ENCODE data around the gene CCDC149. TPM values are rescaled to one million over a fixed set of nuclear protein-coding genes. Genes with fewer than 3 reads are reported as not detected.
"Not testable (repeated sequence)": the region's sequence is repeated elsewhere in the genome, so short reads cannot be mapped to it uniquely, and the experiment has no call there.

The CCDC149 gene
- total and polyA plus RNA-seq, 2 donors (not counting 1 experiment from before 2014, with no cell fraction given) = not detected

DNA sequence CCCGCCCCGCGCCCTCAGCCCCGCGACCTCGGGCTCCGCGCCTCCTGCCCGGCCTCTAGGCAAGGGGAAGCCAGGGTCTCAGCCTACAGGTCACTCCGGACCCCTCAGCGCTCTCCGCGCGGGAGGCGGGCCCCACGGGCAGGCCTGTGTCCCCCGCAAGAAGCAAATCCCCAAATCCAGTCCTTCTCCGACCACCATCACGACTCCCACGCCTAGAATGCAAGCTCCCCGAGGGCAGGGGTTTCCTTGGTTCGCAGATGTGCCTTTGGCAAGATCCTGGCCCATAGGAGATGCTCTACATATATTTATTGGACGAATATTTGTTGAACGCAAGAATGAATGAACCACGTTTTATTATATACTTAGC is 260 bp upstream of the CCDC149 start:
- H3K79me2 ChIP-seq (ENCODE audit: control insufficient read depth, insufficient read depth, low read length) = no peaks in the 10 kb centered on the region
- Mint-ChIP-seq H3K9me3 (ENCODE audit: insufficient read depth) (peaks cover 7% of the 10 kb centered on the region), H3K27me3 (peaks cover 51% of the 10 kb centered on the region), H3K4me1 (peaks cover 2% of the 10 kb centered on the region), H3K27ac (no peak overlapping the region), H3K4me3 (peak overlapping the region; percentile 58)
- no peaks in the 10 kb centered on the region for H3K36me3 ChIP-seq (replicated peaks in 1 of 2; ENCODE audit: control extremely low read depth in 1 of 2, control insufficient read depth in 1 of 2, extremely low read depth in 1 of 2, insufficient read depth in 2 of 2, low read length in 1 of 2)
- no peak overlapping the region for H3K4me3 ChIP-seq (ENCODE audit: control extremely low read depth in 1 of 5, extremely low read depth in 1 of 5, insufficient read depth in 1 of 5, low read depth in 2 of 5, low read length in 4 of 5)
- no peak overlapping the region for H2AFZ ChIP-seq (ENCODE audit: insufficient read depth, low read depth, low read length, poor library complexity, severe bottlenecking)
- ATAC-seq (ENCODE audit: low read depth) (no peak), DNase-seq (no peak)
- no peak overlapping the region for H3K9ac ChIP-seq (ENCODE audit: low read length)
- no peaks in the 10 kb centered on the region for H4K20me1 ChIP-seq (ENCODE audit: control insufficient read depth, insufficient read depth, low read length, poor library complexity, severe bottlenecking)
- TF ChIP-seq, protein P1, sequence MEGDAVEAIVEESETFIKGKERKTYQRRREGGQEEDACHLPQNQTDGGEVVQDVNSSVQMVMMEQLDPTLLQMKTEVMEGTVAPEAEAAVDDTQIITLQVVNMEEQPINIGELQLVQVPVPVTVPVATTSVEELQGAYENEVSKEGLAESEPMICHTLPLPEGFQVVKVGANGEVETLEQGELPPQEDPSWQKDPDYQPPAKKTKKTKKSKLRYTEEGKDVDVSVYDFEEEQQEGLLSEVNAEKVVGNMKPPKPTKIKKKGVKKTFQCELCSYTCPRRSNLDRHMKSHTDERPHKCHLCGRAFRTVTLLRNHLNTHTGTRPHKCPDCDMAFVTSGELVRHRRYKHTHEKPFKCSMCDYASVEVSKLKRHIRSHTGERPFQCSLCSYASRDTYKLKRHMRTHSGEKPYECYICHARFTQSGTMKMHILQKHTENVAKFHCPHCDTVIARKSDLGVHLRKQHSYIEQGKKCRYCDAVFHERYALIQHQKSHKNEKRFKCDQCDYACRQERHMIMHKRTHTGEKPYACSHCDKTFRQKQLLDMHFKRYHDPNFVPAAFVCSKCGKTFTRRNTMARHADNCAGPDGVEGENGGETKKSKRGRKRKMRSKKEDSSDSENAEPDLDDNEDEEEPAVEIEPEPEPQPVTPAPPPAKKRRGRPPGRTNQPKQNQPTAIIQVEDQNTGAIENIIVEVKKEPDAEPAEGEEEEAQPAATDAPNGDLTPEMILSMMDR (IDR thresholded peaks at IDR 0.05) = no peak
- TF ChIP-seq EZH2 (IDR thresholded peaks at IDR 0.05; ENCODE audit: borderline replicate concordance, insufficient read depth, low read depth, low read length, poor library complexity, severe bottlenecking) = no peak
- H3K27ac ChIP-seq (ENCODE audit: low read length in 2 of 2) = no peak overlapping the region
- ChIA-PET CTCF (no interaction called here), POLR2A (no interaction called here)
- no peaks in the 10 kb centered on the region for H3K4me1 ChIP-seq (ENCODE audit: control insufficient read depth in 2 of 2, insufficient read depth in 2 of 2, low read length in 2 of 2)
- H3K4me2 ChIP-seq (replicated peaks; ENCODE audit: low read depth, low read length, poor library complexity, severe bottlenecking) = no peak overlapping the region
- peaks cover 0 to 17% (median 10%) of the 10 kb centered on the region in 4 experiments for H3K27me3 ChIP-seq (replicated peaks in 1 of 4; ENCODE audit: control extremely low read depth in 1 of 4, control insufficient read depth in 3 of 4, insufficient read depth in 4 of 4, low read length in 3 of 4)
- H3K9me3 ChIP-seq (ENCODE audit: control extremely low read depth in 1 of 3, control insufficient read depth in 2 of 3, insufficient read depth in 1 of 3, low read length in 2 of 3) = peaks cover 0 to 22% (median 0%) of the 10 kb centered on the region in 3 donors
- WGBS (ENCODE audit: insufficient coverage) = 10% methylated on average over 20 of the region's 25 CpGs
- intact Hi-C loops (cut with micrococcal nuclease) = no loop called here

DNA sequence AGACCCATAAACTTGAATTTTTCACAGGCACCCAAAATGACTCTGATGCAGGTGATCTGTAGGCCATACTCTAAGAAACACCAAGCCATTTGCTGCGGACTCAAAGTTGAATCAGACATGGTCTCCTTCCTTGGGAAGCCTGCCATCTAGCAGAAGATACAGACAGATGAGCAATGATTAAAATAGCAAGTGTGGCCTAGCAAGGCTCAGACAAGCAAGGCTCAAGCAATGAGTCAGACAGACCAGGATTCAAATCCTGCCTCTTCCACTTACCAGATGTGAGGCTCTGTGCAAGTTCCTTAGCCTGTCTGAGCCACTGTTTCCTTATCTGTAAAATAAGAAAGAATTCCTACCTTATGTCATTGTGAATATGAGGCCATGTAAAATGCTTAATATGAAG is 2.3 kb downstream of the CCDC149 start:
- no peak for ATAC-seq (ENCODE audit: low read depth)

DNA sequence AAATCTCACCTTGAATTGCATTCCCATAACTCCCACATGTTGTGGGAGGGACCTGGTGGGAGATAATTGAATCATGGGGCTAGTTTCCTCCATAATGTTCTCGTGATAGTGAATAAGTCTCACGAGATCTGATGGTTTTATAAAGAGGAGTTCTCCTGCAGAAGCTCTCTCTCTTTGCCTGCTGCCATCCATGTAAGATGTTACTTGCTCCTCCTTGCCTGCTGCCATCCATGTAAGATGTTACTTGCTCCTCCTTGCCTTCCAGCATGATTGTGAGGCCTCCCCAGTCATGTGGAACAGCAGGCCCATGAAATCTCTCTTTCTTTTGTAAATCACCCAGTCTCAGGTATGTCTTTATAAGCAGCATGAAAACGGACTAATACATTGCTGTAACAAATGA is 3.2 kb downstream of the CCDC149 start:
- DNase-seq; ATAC-seq (ENCODE audit: low read depth); H3K9me3 Mint-ChIP-seq (ENCODE audit: insufficient read depth); CTCF ChIA-PET; H3K36me3 ChIP-seq (replicated peaks in 1 of 2; ENCODE audit: control extremely low read depth in 1 of 2, control insufficient read depth in 1 of 2, extremely low read depth in 1 of 2, insufficient read depth in 2 of 2, low read length in 1 of 2); intact Hi-C loops (cut with micrococcal nuclease); H2AFZ ChIP-seq (ENCODE audit: insufficient read depth, low read depth, low read length, poor library complexity, severe bottlenecking); H3K4me2 ChIP-seq (replicated peaks; ENCODE audit: low read depth, low read length, poor library complexity, severe bottlenecking); H3K4me1 ChIP-seq (ENCODE audit: control insufficient read depth in 2 of 2, insufficient read depth in 2 of 2, low read length in 2 of 2); H3K4me3 Mint-ChIP-seq; H3K4me1 Mint-ChIP-seq; H3K4me3 ChIP-seq (ENCODE audit: control extremely low read depth in 1 of 5, extremely low read depth in 1 of 5, insufficient read depth in 1 of 5, low read depth in 2 of 5, low read length in 4 of 5); H3K79me2 ChIP-seq (ENCODE audit: control insufficient read depth, insufficient read depth, low read length); H3K9ac ChIP-seq (ENCODE audit: low read length); H3K27ac Mint-ChIP-seq; H4K20me1 ChIP-seq (ENCODE audit: control insufficient read depth, insufficient read depth, low read length, poor library complexity, severe bottlenecking); POLR2A ChIA-PET; H3K27ac ChIP-seq (ENCODE audit: low read length in 2 of 2): not testable (repeated sequence)
- WGBS (ENCODE audit: insufficient coverage) = 72% methylated on average over 2 of the region's 3 CpGs
- Histone ChIP-seq H3K9me3 (ENCODE audit: control extremely low read depth in 1 of 3, control insufficient read depth in 2 of 3, insufficient read depth in 1 of 3, low read length in 2 of 3) (peaks cover 0 to 15% (median 0%) of the 10 kb centered on the region in 3 donors), H3K27me3 (replicated peaks in 1 of 4; ENCODE audit: control extremely low read depth in 1 of 4, control insufficient read depth in 3 of 4, insufficient read depth in 4 of 4, low read length in 3 of 4) (peaks cover 0 to 17% (median 10%) of the 10 kb centered on the region in 4 experiments)
- H3K27me3 Mint-ChIP-seq = peaks cover 33% of the 10 kb centered on the region

More for the DNA sequence above, 2.3 kb downstream of the CCDC149 start:
- 100% methylated on average over 1 of the region's 1 CpG for WGBS (ENCODE audit: insufficient coverage)
- Mint-ChIP-seq H3K4me1 (peaks cover 2% of the 10 kb centered on the region), H3K27ac (no peak overlapping the region), H3K9me3 (ENCODE audit: insufficient read depth) (peaks cover 7% of the 10 kb centered on the region), H3K27me3 (peaks cover 42% of the 10 kb centered on the region), H3K4me3 (no peak overlapping the region)
- peaks cover 0 to 15% (median 0%) of the 10 kb centered on the region in 3 donors for H3K9me3 ChIP-seq (ENCODE audit: control extremely low read depth in 1 of 3, control insufficient read depth in 2 of 3, insufficient read depth in 1 of 3, low read length in 2 of 3)
- CTCF ChIA-PET = no interaction called here
- intact Hi-C loops (cut with micrococcal nuclease) = no loop called here
- H3K36me3 ChIP-seq (replicated peaks in 1 of 2; ENCODE audit: control extremely low read depth in 1 of 2, control insufficient read depth in 1 of 2, extremely low read depth in 1 of 2, insufficient read depth in 2 of 2, low read length in 1 of 2) = no peaks in the 10 kb centered on the region
- no peak overlapping the region for H3K27ac ChIP-seq (ENCODE audit: low read length in 2 of 2)
- TF ChIP-seq, protein P1 (IDR thresholded peaks at IDR 0.05) = no peak
- no peak for TF ChIP-seq EZH2 (IDR thresholded peaks at IDR 0.05; ENCODE audit: borderline replicate concordance, insufficient read depth, low read depth, low read length, poor library complexity, severe bottlenecking)
- DNase-seq = no peak
- H2AFZ ChIP-seq (ENCODE audit: insufficient read depth, low read depth, low read length, poor library complexity, severe bottlenecking) = no peak overlapping the region
- POLR2A ChIA-PET = no interaction called here
- no peaks in the 10 kb centered on the region for H3K79me2 ChIP-seq (ENCODE audit: control insufficient read depth, insufficient read depth, low read length)
- H3K4me3 ChIP-seq (ENCODE audit: control extremely low read depth in 1 of 5, extremely low read depth in 1 of 5, insufficient read depth in 1 of 5, low read depth in 2 of 5, low read length in 4 of 5) = no peak overlapping the region
- peaks cover 0 to 17% (median 10%) of the 10 kb centered on the region in 4 experiments for H3K27me3 ChIP-seq (replicated peaks in 1 of 4; ENCODE audit: control extremely low read depth in 1 of 4, control insufficient read depth in 3 of 4, insufficient read depth in 4 of 4, low read length in 3 of 4)
- H3K4me1 ChIP-seq (ENCODE audit: control insufficient read depth in 2 of 2, insufficient read depth in 2 of 2, low read length in 2 of 2) = no peaks in the 10 kb centered on the region
- no peak overlapping the region for H3K9ac ChIP-seq (ENCODE audit: low read length)
- no peaks in the 10 kb centered on the region for H4K20me1 ChIP-seq (ENCODE audit: control insufficient read depth, insufficient read depth, low read length, poor library complexity, severe bottlenecking)
- no peak overlapping the region for H3K4me2 ChIP-seq (replicated peaks; ENCODE audit: low read depth, low read length, poor library complexity, severe bottlenecking)
